Progenitor cell of endocrine pancreas (in vitro differentiated cells): ENCODE results near the gene FSTL4. TPM values are rescaled to one million over a fixed set of nuclear protein-coding genes. Genes with fewer than 3 reads are reported as not detected.

Source experiments
- DNase-seq: peaks from one replicate; pipeline ENCODE4 v3.0.0; 2021; ENCODE audit warnings: low spot score; ENCODE audit not compliant: unreplicated experiment
- H3K27ac Mint-ChIP-seq: 2 replicates; pipeline ENCODE4 v1.8.0; 2021; ENCODE audit warnings: mild to moderate bottlenecking, moderate library complexity, mixed read lengths
- H3K27me3 Mint-ChIP-seq: 2 replicates; pipeline ENCODE4 v1.8.0; 2021; ENCODE audit warnings: mixed read lengths
- H3K36me3 Mint-ChIP-seq: 2 replicates; pipeline ENCODE4 v1.8.0; 2022; ENCODE audit warnings: mixed read lengths; ENCODE audit not compliant: insufficient read depth
- H3K4me1 Mint-ChIP-seq: 2 replicates; pipeline ENCODE4 v1.8.0; 2021; ENCODE audit warnings: low read depth, mixed read lengths
- H3K4me3 Mint-ChIP-seq: 2 replicates; pipeline ENCODE4 v1.8.0; 2021; ENCODE audit warnings: low read depth, mild to moderate bottlenecking, moderate library complexity, mixed read lengths
- H3K9me3 Mint-ChIP-seq: 2 replicates; pipeline ENCODE4 v1.8.0; 2021; ENCODE audit warnings: low read depth, mixed read lengths
- total RNA-seq: library from RNA; stranded (reverse); gene quantifications from 2 replicates; pipeline ENCODE4 v1.2.1, GENCODE V29; 2021
- TF ChIP-seq, protein P1 (sequence below): fragments of 200-600 bp; sonication (generic); IDR thresholded peaks from one replicate; pipeline ENCODE4 v1.5.0; 2021; ENCODE audit warnings: antibody characterized with exemption, mild to moderate bottlenecking; ENCODE audit not compliant: unreplicated experiment

The FSTL4 gene
- total RNA-seq, 1 donor from 2014 or later, result 2.4 TPM

DNA sequence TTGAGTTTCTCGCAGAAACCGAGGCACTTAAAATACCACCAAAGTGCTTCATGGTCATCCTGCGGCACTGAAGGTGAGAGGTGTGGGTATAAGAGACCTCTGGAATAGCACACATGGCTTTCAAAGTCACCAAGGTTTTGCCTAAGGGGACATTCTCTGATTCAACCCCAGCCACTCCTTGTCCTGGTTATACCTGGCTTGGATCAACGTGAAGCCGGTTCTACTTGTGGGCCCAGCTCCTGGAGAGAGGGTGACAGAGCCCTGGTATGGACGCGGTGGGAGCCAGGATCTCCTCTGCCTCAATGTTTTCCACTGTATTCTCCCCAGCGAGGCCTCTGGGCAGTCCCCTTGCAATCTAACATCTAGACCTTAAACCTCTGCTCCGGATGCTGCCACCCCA is 132.0 kb downstream of the FSTL4 start:
- no peak overlapping the region for H3K27ac Mint-ChIP-seq
- peaks cover 9% of the 10 kb centered on the region for H3K4me1 Mint-ChIP-seq

DNA sequence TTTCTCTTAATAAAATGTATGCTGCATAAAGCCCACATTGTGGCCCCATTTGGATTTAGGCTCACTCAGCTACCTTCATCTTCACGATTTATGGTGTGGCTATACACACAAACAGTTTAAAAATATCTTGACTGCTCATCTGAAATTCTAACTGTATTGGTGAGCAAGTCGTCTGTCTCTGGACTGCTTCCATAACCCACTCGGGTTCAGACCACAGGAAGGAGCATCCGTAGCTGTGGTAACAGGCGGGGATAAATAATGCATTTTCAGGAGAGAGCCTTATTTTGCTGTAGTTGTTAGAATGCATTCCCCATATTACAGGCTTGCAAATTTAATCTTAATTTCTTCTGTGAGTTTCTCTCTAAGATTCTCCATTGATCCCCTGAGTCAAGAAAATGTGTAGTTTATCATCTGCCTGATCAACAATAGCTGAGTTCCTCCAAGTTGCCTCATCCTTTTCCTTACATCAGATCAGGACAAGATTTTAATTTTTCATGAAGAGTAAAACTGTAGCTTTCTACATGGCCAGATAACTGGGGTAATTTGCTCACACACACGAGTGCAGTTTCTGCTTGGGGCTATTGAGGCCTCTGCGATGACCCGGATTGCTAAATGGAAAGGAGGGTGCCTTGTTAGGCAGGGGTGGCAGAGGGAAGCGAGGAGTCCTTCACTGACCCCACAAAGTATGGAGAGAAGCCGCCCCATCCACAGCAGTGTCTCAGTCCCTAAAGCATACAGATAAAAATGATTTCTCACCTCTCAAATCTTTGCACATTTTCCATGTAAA is 133.9 kb downstream of the FSTL4 start:
- Mint-ChIP-seq H3K36me3 (no peaks in the 10 kb centered on the region), H3K4me1 (peaks cover 2% of the 10 kb centered on the region), H3K27me3 (peaks cover 21% of the 10 kb centered on the region), H3K9me3 (no peaks in the 10 kb centered on the region), H3K27ac (no peak overlapping the region), H3K4me3 (no peak overlapping the region)
- no peak for DNase-seq
- TF ChIP-seq, protein P1, sequence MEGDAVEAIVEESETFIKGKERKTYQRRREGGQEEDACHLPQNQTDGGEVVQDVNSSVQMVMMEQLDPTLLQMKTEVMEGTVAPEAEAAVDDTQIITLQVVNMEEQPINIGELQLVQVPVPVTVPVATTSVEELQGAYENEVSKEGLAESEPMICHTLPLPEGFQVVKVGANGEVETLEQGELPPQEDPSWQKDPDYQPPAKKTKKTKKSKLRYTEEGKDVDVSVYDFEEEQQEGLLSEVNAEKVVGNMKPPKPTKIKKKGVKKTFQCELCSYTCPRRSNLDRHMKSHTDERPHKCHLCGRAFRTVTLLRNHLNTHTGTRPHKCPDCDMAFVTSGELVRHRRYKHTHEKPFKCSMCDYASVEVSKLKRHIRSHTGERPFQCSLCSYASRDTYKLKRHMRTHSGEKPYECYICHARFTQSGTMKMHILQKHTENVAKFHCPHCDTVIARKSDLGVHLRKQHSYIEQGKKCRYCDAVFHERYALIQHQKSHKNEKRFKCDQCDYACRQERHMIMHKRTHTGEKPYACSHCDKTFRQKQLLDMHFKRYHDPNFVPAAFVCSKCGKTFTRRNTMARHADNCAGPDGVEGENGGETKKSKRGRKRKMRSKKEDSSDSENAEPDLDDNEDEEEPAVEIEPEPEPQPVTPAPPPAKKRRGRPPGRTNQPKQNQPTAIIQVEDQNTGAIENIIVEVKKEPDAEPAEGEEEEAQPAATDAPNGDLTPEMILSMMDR, result no peak

More for the DNA sequence above, 132.0 kb downstream of the FSTL4 start:
- no peak overlapping the region for H3K4me3 Mint-ChIP-seq
- TF ChIP-seq, protein P1, result no peak
- H3K36me3 Mint-ChIP-seq, result no peaks in the 10 kb centered on the region
- no peak for DNase-seq
- H3K9me3 Mint-ChIP-seq, result no peaks in the 10 kb centered on the region
- peaks cover 18% of the 10 kb centered on the region for H3K27me3 Mint-ChIP-seq

GRCh38 chr5:133475986-133476385 is 136.4 kb downstream of the FSTL4 start:
- Mint-ChIP-seq H3K4me1 (peaks cover 5% of the 10 kb centered on the region), H3K27ac (no peak overlapping the region), H3K36me3 (no peaks in the 10 kb centered on the region), H3K9me3 (no peaks in the 10 kb centered on the region), H3K4me3 (no peak overlapping the region), H3K27me3 (peaks cover 21% of the 10 kb centered on the region)
- no peak for DNase-seq
- TF ChIP-seq, protein P1, result no peak

GRCh38 chr5:133474851-133475590 is 137.3 kb downstream of the FSTL4 start:
- H3K4me3 Mint-ChIP-seq, result no peak overlapping the region
- H3K9me3 Mint-ChIP-seq, result no peaks in the 10 kb centered on the region
- H3K27me3 Mint-ChIP-seq, result peaks cover 21% of the 10 kb centered on the region
- no peaks in the 10 kb centered on the region for H3K36me3 Mint-ChIP-seq
- TF ChIP-seq, protein P1, result no peak
- no peak overlapping the region for H3K27ac Mint-ChIP-seq
- DNase-seq, result no peak
- peaks cover 5% of the 10 kb centered on the region for H3K4me1 Mint-ChIP-seq

- Mint-ChIP-seq H3K4me3 (no peak overlapping the region), H3K9me3 (no peaks in the 10 kb centered on the region), H3K4me1 (peaks cover 5% of the 10 kb centered on the region), H3K27ac (no peak overlapping the region), H3K27me3 (peaks cover 28% of the 10 kb centered on the region), H3K36me3 (no peaks in the 10 kb centered on the region)
- TF ChIP-seq, protein P1, result no peak
- no peak for DNase-seq
These were observed 139.1 kb downstream of the FSTL4 start for GRCh38 chr5:133473291-133473690.
